ENCODE measurements around the gene BFSP1.

Gene BFSP1

GRCh38 chr20:17523326-17523725 is 7.9 kb downstream of the BFSP1 start:
- DNase-seq: no peak
- Histone ChIP-seq H3K9me3 (no peaks in the 10 kb centered on the region), H3K4me3 (ENCODE audit: low read depth, low read length) (no peak overlapping the region), H3K36me3 (no peaks in the 10 kb centered on the region), H3K27me3 (no peaks in the 10 kb centered on the region), H3K4me1 (no peaks in the 10 kb centered on the region)
- TF ChIP-seq CTCF (IDR thresholded peaks at IDR 0.05; ENCODE audit: low read depth, low read length): no peak

- TF ChIP-seq CTCF (IDR thresholded peaks at IDR 0.05; ENCODE audit: low read depth, low read length): no peak
- no peaks in the 10 kb centered on the region for H3K4me1 ChIP-seq
- no peaks in the 10 kb centered on the region for H3K36me3 ChIP-seq
- no peaks in the 10 kb centered on the region for H3K9me3 ChIP-seq
- H3K27me3 ChIP-seq: no peaks in the 10 kb centered on the region
- no peak overlapping the region for H3K4me3 ChIP-seq (ENCODE audit: low read depth, low read length)
- no peak for DNase-seq
Measured at GRCh38 chr20:17522528-17522927, 8.7 kb downstream of the BFSP1 start.

- Histone ChIP-seq H3K36me3 (no peaks in the 10 kb centered on the region), H3K27me3 (no peaks in the 10 kb centered on the region), H3K4me1 (no peaks in the 10 kb centered on the region), H3K4me3 (ENCODE audit: low read depth, low read length) (no peak overlapping the region), H3K9me3 (no peaks in the 10 kb centered on the region)
- no peak for DNase-seq
- TF ChIP-seq CTCF (IDR thresholded peaks at IDR 0.05; ENCODE audit: low read depth, low read length): no peak
Measured at GRCh38 chr20:17520583-17520982, 10.6 kb downstream of the BFSP1 start.

- no peak for DNase-seq
- H3K9me3 ChIP-seq: no peaks in the 10 kb centered on the region
- no peaks in the 10 kb centered on the region for H3K36me3 ChIP-seq
- no peaks in the 10 kb centered on the region for H3K27me3 ChIP-seq
- no peaks in the 10 kb centered on the region for H3K4me1 ChIP-seq
- H3K4me3 ChIP-seq (ENCODE audit: low read depth, low read length): no peak overlapping the region
- no peak for TF ChIP-seq CTCF (IDR thresholded peaks at IDR 0.05; ENCODE audit: low read depth, low read length)
Measured at GRCh38 chr20:17519606-17520285, 11.4 kb downstream of the BFSP1 start.

- H3K4me1 ChIP-seq: no peaks in the 10 kb centered on the region
- H3K36me3 ChIP-seq: no peaks in the 10 kb centered on the region
- no peaks in the 10 kb centered on the region for H3K9me3 ChIP-seq
- no peak overlapping the region for H3K4me3 ChIP-seq (ENCODE audit: low read depth, low read length)
- no peak for TF ChIP-seq CTCF (IDR thresholded peaks at IDR 0.05; ENCODE audit: low read depth, low read length)
- DNase-seq: peak; percentile 70
- no peaks in the 10 kb centered on the region for H3K27me3 ChIP-seq
Measured at GRCh38 chr20:17518339-17519052, 12.7 kb downstream of the BFSP1 start.

GRCh38 chr20:17515053-17515452 is 16.1 kb downstream of the BFSP1 start:
- no peaks in the 10 kb centered on the region for H3K36me3 ChIP-seq
- no peak overlapping the region for H3K4me3 ChIP-seq (ENCODE audit: low read depth, low read length)
- no peaks in the 10 kb centered on the region for H3K9me3 ChIP-seq
- no peak for TF ChIP-seq CTCF (IDR thresholded peaks at IDR 0.05; ENCODE audit: low read depth, low read length)
- DNase-seq: no peak
- H3K27me3 ChIP-seq: no peaks in the 10 kb centered on the region
- no peaks in the 10 kb centered on the region for H3K4me1 ChIP-seq
